ENCODE results near the gene WWOX.

DNA sequence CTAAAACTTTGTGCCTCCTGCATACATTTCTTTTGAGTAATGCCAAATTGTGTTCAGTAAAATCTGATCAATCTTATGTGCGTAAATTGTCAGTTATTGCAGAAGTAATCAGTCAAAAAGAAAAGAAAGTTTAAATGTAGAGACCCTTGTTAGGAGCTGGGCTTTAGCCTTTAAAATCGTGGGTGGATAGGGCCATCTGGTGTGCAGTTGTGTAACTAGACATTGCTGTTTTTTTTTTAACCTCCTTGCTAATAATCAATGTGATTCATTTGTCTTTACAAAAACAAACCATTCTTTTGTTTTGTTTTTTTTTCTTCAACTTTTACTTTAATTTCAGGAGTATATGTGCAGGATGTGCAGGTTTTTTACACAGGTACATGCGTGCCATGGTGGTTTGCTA is 5.3 kb upstream of the WWOX start:
- no peak for TF ChIP-seq TAF1 (IDR thresholded peaks at IDR 0.05; ENCODE audit: borderline replicate concordance, insufficient read depth, low read length)
- no peak for TF ChIP-seq REST (IDR thresholded peaks at IDR 0.05; ENCODE audit: insufficient read depth in 1 of 2, low read depth in 2 of 2, low read length in 2 of 2)
- no peak for TF ChIP-seq POLR2AphosphoS5 (IDR thresholded peaks at IDR 0.05; ENCODE audit: low read depth, low read length)
- no peak for TF ChIP-seq SIN3A (IDR thresholded peaks at IDR 0.05; ENCODE audit: borderline replicate concordance, insufficient read depth, low read length)
- no peak for TF ChIP-seq FOXP2 (optimal IDR thresholded peaks at IDR 0.05; ENCODE audit: borderline replicate concordance, extremely low read depth, extremely low read length, insufficient read depth)
